Uterus (tissue), 2 donors: ENCODE results near the gene ARHGEF40.

ENCODE experiments used
- POLR2A ChIP-seq, 2 donors: fragments of 450-650 bp; IDR thresholded peaks; one replicate each; pipeline ENCODE4 v1.6.1; 2016; ENCODE audit warnings: antibody characterized with exemption in 2 of 2, mild to moderate bottlenecking in 1 of 2, moderate library complexity in 1 of 2
- TF ChIP-seq, protein P1 (sequence below), 4 experiments: fragments of 200-600 bp in 2 of 4; fragments of 450-650 bp in 2 of 4; sonication (generic) in 2 of 4; IDR thresholded peaks; one replicate each; pipeline ENCODE4 v1.5.1; 2016 to 2019; ENCODE audit warnings: antibody characterized with exemption in 4 of 4, mild to moderate bottlenecking in 2 of 4, moderate library complexity in 1 of 4

DNA sequence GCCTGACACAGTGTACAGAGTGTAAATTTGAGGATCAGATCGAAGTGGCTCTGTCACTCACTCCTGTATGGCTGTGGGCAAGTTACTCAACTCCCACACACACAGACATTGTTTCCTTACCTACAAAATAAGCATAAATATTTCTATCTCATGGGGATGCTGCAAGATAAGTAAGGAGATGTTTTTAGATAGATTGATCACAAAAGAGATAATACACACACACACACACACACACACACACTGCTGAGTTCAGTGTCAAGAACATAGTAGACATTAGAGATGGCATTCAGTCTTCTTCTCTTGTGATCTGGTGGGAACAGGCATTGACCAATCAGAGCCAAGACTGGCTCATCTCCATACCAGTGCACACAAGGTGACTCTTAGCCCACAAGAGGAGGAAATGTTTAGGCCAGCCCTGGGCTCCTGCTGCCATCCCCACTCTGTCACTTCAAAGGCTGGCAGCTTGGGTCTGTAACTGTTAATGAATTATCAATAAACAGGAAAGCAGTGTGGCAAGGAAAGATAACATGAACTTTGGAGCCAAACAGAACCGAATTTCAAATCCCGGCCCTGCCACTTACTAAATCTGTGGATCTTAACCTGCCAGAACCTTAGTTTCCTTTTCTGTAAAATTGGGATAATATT, 15.9 kb upstream of the ARHGEF40 start:
- TF ChIP-seq, protein P1, sequence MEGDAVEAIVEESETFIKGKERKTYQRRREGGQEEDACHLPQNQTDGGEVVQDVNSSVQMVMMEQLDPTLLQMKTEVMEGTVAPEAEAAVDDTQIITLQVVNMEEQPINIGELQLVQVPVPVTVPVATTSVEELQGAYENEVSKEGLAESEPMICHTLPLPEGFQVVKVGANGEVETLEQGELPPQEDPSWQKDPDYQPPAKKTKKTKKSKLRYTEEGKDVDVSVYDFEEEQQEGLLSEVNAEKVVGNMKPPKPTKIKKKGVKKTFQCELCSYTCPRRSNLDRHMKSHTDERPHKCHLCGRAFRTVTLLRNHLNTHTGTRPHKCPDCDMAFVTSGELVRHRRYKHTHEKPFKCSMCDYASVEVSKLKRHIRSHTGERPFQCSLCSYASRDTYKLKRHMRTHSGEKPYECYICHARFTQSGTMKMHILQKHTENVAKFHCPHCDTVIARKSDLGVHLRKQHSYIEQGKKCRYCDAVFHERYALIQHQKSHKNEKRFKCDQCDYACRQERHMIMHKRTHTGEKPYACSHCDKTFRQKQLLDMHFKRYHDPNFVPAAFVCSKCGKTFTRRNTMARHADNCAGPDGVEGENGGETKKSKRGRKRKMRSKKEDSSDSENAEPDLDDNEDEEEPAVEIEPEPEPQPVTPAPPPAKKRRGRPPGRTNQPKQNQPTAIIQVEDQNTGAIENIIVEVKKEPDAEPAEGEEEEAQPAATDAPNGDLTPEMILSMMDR (IDR thresholded peaks at IDR 0.05): no peak
- TF ChIP-seq POLR2A (IDR thresholded peaks at IDR 0.05): no peak
